Stimulated activated CD4-positive, alpha-beta T cell treated with anti-CD3 and anti-CD28 coated beads, Interleukin-15, amount 100 ng/mL, for 1 hour (primary cell): ENCODE results near the gene PHLDB2.
"Not testable (repeated sequence)": the region's sequence is repeated elsewhere in the genome, so short reads cannot be mapped to it uniquely, and the experiment has no call there.

Experiments
- DNase-seq, 2 donors: peaks; one replicate each; pipeline ENCODE4 v3.0.0-alpha.2; 2020; ENCODE audit warnings: low read depth in 1 of 2, low spot score in 1 of 2

The PHLDB2 gene

GRCh38 chr3:111859061-111859973 is at the start of gene PHLDB2:
TSS of gene PHLDB2 (plus strand) at chr3:111859265. CDS start at chr3:111884078, 24,813 bp downstream.
- peak; percentile 5 to 29 for DNase-seq

DNA sequence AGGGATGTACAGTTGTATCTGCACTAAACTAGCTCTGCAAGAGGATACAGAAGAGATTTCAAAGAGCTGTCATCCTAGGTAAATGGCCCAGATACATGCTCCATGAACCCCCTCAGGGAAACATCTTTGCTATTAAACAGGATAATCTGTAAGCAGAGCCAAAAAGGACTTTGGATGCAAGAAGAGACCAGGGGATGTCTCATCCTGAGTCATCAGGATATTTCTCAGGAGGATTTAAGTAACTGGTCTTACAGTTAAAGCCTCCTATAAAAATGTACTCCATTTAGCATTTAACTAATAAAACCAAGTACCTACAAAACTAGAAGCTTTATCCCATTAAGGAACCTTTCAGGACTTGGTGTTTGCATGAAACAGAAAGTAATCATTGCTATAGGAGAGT is 48.2 kb upstream of the PHLDB2 start:
- DNase-seq = no peak

GRCh38 chr3:111811811-111812210 is 47.3 kb upstream of the PHLDB2 start:
- DNase-seq = no peak

- DNase-seq = no peak
Measured at GRCh38 chr3:111812701-111813100, 46.4 kb upstream of the PHLDB2 start.

DNA sequence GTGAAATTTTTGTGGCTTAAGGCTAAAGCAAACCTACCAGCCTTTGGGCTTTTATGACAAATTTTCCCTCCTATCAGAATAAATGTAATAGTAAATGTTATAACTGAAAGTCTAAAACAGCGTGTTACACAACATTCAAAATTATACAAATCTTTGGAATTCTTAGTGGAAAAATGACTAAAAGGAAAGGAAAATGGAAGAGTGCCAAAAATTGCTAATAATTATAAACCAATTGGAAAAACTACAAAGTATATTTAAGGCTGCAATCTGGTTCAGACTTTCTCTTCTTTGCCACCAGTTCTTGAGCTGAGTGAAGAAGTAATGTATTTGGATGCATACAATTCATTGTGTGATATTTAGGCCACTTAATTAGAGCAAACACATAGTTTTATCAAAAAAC is 45.6 kb upstream of the PHLDB2 start:
- no peak for DNase-seq

DNA sequence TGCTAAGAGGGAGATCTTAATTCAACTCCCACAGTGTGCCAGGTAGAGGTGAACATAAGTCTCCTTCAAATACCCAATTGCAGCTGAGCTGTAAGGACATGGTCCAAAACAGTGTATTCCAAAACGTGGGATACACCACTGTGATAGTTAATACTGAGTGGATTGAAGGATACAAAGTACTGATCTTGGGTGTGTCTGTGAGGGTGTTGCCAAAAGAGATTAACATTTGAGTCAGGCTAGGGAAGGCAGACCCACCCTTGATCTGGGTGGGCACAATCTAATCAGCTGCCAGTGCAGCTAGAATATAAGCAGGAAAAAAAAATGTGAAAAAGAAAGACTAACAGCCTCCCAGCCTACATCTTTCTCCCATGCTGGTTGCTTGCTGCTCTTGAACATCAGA is 45.1 kb upstream of the PHLDB2 start:
- DNase-seq = no peak

GRCh38 chr3:111816771-111817170 is 42.3 kb upstream of the PHLDB2 start:
- not testable (repeated sequence) for DNase-seq

- no peak for DNase-seq
Measured at GRCh38 chr3:111819927-111820326, 39.1 kb upstream of the PHLDB2 start.

- no peak for DNase-seq
Measured at GRCh38 chr3:111820651-111821050, 38.4 kb upstream of the PHLDB2 start.

GRCh38 chr3:111821891-111822290 is 37.2 kb upstream of the PHLDB2 start:
- DNase-seq = no peak

- no peak for DNase-seq
Measured at GRCh38 chr3:111822804-111823203, 36.3 kb upstream of the PHLDB2 start.

DNA sequence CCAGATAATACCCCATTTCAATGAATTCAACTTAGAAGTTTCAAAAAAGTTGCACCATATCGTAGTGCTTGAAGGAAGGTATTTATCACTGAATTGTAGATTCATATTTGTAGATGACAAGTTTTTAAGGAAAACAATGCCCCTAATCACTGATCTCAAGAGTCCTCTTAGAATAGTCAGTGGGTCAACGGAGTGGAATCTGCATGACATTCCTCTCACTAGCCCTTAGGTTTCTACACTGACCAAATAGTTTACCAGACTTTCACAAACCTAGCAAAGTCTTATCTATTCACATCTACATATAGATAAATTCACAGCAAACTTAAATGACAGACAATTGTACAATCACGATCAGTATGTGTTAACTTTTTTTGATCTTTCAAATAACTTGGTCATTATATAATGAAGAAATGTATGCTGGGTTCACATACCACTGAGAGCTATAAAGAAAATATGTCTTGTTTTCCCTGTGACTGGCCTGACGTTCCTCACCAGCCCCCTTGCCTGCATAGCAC is 35.7 kb upstream of the PHLDB2 start:
- no peak for DNase-seq

GRCh38 chr3:111824351-111824750 is 34.7 kb upstream of the PHLDB2 start:
- DNase-seq = no peak

DNA sequence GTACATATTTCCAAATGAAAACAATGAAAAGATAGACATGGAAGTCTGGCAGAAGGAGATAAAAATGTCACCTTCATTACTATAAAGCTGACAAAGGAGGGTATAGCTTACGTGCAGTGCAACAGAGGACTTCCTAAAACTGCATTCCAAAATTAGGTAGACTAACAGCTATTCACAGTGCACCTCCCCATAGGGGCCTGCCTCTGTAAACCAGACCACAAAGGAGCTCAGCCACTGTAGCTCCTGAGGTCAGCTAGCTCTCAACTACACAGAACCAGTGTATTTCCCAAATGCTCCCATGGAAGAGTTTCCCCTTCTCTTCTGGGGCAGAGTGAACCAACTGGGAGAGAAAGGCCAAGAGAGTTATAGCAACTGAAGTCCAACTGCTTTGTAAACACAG is 31.2 kb upstream of the PHLDB2 start:
- no peak for DNase-seq

DNA sequence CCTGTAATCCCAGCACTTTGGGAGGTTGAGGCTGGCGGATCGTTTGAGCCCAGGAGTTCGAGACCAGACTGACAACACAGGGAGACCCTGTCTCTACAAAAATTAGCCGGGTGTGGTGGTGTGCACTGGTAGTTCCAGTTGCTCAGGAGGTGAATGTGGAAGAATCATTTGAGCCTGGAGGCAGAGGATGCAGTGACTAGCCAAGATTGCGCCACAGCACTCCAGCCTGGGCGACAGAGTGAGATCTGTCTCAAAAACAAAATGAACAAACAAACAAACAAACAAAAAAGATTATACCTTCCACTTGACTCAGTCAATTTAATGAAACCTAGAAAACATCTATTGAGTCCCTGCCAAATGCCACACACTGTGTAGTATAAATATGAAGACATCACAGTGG is 30.5 kb upstream of the PHLDB2 start:
- no peak for DNase-seq

DNA sequence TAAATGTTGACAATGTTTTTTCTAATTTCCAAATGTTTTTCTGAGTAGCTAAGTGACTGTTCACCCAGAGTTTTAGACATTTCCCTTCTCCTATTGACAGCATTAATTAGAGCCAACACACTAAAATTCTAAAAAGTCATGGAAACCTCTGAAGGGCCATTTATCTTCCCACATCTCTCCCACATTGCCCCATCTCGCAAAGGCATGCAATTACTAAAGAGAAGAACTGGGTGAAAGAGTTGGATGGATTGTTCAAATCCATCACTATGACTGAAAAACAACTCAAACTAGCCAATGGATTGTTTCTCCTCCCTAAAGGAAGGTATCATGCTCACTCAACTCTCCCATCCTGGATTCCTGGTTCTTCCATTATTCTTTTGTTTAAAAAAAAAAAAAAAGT is 30.0 kb upstream of the PHLDB2 start:
- DNase-seq = no peak

DNA sequence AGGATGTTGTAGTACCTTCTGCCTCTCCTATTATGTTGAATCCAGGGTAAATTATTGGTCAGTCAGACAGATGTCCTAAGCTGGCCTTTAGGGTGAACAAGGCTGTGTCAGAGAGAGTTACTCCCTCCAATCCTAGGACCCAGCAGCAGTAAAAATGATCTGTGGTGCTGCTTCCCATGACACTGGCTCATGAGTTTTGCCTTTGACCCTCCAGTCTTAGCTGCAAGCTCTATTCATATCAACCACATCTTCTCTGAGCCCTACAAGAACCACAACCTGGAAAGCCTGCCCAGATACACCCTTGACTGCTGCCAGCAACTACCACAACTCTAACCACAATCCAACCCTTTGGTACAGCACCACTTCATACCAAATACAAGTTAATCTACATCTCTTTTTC is 27.2 kb upstream of the PHLDB2 start:
- no peak for DNase-seq

GRCh38 chr3:111837112-111837511 is 22.0 kb upstream of the PHLDB2 start:
- no peak for DNase-seq

DNA sequence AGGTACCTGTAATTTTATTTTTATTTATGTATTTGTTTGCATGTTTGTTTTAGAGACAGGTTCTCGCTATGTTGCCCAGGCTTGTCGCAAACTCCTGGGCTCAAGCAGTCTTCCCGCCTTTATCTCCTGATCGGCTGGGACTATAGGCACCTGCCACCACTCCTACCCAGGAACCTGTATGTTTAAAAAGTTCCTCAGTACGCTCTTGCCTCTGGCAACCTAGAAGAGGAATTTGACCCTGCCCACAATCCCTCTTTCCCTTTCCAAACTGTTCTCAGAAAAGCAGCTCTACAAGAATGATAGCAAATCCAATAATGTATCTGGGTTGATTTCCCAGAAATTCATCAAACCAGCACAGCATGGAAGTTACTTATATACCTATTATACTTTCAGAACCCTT is 20.9 kb upstream of the PHLDB2 start:
- no peak for DNase-seq

DNA sequence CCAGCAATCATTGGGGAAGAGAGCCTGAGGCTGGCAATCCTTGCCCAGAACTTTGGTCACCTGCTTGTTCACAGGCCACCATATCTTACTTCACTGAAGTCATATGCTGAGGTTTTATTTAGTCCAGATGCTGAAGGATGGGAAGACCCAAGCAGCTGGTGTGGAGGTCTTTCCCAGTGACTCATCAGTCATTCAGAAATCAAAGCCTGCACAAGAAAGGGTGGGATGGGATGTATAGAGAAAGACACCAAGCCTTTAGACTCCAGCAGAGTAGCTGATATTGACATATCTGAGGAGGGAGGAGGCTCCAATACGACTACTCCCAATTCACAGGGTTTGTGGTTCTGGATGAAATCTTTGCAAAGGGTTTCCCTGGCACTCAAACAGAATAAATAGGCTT is 13.0 kb upstream of the PHLDB2 start:
- no peak for DNase-seq

DNA sequence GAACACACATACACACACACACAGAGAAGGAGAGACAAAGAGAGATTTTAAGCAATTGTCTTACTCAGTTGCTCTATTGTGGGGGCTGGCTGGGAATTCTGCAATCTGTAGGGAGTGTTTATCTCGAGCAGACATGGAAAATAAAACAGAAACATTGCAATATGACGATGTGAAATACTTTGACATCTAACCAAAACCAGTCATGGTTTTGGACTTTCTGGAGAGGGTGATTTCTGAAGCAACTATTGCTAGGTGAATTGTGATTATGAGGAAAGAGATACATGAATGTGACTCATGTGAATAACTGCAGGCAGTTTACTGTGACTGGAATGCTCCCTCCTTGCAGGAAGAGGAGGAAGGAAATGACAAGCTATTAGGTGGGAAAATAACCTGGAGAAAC is 12.3 kb upstream of the PHLDB2 start:
- DNase-seq = no peak

DNA sequence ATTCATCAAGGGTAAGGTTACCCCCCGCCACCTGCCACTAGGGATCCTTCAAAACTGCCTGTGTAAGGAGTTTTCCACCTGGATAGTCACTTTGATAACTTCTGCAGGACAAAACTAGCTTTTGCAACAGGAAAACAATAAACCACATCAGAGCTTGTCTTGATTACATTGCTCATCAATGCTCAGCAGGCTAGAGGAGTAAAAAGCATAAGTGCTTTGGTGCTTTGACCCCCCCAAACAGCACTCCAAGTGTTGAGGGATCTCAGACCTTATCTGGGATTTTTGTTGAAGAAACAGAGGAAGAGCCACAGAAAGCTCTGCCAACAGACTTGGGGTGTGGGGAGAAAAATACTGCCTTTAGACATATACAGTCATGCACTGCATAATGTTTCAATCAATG is 10.8 kb upstream of the PHLDB2 start:
- no peak for DNase-seq

GRCh38 chr3:111848778-111849177 is 10.3 kb upstream of the PHLDB2 start:
- DNase-seq = no peak
